Mesothelial cell of epicardium (in vitro differentiated cells): ENCODE measurements around the gene HOXA4. TPM values are rescaled to one million over a fixed set of nuclear protein-coding genes. Genes with fewer than 3 reads are reported as not detected.

ENCODE experiments used
- DNase-seq, 2 experiments: peaks; one replicate each; pipeline ENCODE4 v3.0.0; 2021; ENCODE audit warnings: low spot score in 2 of 2; ENCODE audit not compliant: unreplicated experiment in 2 of 2
- H3K27ac Mint-ChIP-seq: 2 replicates; pipeline ENCODE4 v1.8.0; 2021; ENCODE audit warnings: mixed read lengths
- H3K27me3 Mint-ChIP-seq: 2 replicates; pipeline ENCODE4 v1.8.0; 2021; ENCODE audit warnings: low read depth, mixed read lengths
- H3K36me3 Mint-ChIP-seq: 2 replicates; pipeline ENCODE4 v1.8.0; 2021; ENCODE audit warnings: mixed read lengths
- H3K4me1 Mint-ChIP-seq: 2 replicates; pipeline ENCODE4 v1.8.0; 2021; ENCODE audit warnings: mixed read lengths
- H3K4me3 Mint-ChIP-seq: 2 replicates; pipeline ENCODE4 v1.8.0; 2021; ENCODE audit warnings: mild to moderate bottlenecking, moderate library complexity, mixed read lengths
- H3K9me3 Mint-ChIP-seq: 2 replicates; pipeline ENCODE4 v1.8.0; 2021; ENCODE audit warnings: mixed read lengths
- total RNA-seq: library from RNA; stranded (reverse); gene quantifications from 3 replicates; pipeline ENCODE4 v1.2.1, GENCODE V29; 2021
- TF ChIP-seq, protein P1 (sequence below): fragments of 200-600 bp; sonication (generic); IDR thresholded peaks from one replicate; pipeline ENCODE4 v1.5.0; 2021; ENCODE audit warnings: antibody characterized with exemption; ENCODE audit not compliant: unreplicated experiment

Gene HOXA4
- total RNA-seq, 1 donor from 2014 or later = 55.9 TPM

DNA sequence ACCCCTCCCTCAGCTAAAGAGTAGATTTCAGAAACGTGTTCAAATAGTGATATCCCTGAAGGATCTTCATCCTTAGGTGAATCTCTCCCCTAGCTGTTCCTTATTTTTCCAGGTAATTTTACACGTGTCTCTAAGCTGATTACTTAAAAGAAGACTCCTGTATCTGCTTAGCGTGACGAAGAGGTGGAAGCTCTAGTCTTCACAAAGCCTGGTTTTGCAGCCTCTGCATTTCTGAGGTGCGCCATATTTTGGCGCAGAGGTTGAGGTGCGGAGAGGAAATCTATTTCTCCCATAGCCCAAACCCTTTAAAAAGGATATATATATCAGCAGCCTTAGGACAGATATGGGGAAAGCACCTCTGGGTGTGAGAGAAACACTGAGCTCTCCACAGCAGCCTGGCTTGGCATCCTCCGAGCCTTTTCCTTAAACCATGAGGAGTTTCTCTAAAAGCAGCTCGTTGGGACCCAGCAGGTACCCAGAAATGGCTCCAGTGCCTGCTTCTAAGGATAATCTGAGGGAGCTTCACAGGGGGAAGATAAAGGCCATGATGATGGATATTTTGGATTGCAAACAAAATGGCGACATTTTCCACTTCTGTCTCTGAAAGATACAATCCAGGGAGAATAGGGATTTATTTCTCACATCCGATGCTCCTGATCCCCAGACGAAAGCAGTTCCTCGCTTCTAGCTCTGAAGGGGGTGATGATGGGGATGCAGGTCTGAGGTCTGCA is 25.1 kb downstream of the HOXA4 start:
- Mint-ChIP-seq H3K27me3 (no peaks in the 10 kb centered on the region), H3K9me3 (no peaks in the 10 kb centered on the region), H3K27ac (peak overlapping the region; percentile 100), H3K4me1 (peaks cover 92% of the 10 kb centered on the region), H3K36me3 (peaks cover 8% of the 10 kb centered on the region), H3K4me3 (peak overlapping the region; percentile 98)
- TF ChIP-seq, protein P1, sequence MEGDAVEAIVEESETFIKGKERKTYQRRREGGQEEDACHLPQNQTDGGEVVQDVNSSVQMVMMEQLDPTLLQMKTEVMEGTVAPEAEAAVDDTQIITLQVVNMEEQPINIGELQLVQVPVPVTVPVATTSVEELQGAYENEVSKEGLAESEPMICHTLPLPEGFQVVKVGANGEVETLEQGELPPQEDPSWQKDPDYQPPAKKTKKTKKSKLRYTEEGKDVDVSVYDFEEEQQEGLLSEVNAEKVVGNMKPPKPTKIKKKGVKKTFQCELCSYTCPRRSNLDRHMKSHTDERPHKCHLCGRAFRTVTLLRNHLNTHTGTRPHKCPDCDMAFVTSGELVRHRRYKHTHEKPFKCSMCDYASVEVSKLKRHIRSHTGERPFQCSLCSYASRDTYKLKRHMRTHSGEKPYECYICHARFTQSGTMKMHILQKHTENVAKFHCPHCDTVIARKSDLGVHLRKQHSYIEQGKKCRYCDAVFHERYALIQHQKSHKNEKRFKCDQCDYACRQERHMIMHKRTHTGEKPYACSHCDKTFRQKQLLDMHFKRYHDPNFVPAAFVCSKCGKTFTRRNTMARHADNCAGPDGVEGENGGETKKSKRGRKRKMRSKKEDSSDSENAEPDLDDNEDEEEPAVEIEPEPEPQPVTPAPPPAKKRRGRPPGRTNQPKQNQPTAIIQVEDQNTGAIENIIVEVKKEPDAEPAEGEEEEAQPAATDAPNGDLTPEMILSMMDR = no peak
- DNase-seq = no peak

DNA sequence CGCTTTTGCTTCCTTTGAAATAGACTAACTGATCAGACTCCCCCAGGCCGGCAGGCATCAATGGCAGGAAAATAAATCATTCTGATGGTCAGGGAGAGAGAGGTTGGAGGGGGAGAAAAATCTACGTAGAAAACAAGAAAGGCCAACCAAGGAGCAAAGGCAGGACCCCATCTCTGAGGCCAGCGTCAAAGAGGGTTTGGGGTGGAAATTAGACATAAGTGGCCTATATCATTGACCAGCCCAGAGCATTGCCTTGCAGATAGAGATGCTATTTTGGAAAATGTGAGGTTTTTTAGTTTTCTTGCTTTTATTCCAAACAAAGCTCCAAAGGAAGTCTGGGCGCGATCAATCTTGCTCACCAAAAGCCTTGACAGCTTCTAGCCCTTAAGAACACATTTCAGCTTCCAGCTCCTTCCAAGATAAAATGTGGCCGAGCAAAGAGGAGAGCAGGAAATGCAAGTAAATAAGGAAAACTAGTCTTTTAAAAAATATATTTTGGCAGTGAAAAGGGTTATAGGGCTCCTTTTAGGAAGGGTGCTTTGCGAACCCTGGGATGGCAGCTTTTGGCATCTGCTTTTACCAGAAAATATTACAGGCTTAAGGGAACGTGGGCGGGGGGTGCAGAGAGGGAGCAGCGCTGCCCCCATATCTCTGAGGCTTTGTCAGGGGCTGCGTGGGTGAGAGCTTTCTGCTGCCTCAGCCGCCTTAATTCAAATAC is 26.1 kb downstream of the HOXA4 start:
- DNase-seq = no peak
- peaks cover 93% of the 10 kb centered on the region for H3K4me1 Mint-ChIP-seq
- H3K27ac Mint-ChIP-seq = peak overlapping the region; percentile 100
- H3K4me3 Mint-ChIP-seq = peak overlapping the region; percentile 98
- no peaks in the 10 kb centered on the region for H3K9me3 Mint-ChIP-seq
- H3K27me3 Mint-ChIP-seq = no peaks in the 10 kb centered on the region
- TF ChIP-seq, protein P1 = no peak
- peaks cover 15% of the 10 kb centered on the region for H3K36me3 Mint-ChIP-seq

DNA sequence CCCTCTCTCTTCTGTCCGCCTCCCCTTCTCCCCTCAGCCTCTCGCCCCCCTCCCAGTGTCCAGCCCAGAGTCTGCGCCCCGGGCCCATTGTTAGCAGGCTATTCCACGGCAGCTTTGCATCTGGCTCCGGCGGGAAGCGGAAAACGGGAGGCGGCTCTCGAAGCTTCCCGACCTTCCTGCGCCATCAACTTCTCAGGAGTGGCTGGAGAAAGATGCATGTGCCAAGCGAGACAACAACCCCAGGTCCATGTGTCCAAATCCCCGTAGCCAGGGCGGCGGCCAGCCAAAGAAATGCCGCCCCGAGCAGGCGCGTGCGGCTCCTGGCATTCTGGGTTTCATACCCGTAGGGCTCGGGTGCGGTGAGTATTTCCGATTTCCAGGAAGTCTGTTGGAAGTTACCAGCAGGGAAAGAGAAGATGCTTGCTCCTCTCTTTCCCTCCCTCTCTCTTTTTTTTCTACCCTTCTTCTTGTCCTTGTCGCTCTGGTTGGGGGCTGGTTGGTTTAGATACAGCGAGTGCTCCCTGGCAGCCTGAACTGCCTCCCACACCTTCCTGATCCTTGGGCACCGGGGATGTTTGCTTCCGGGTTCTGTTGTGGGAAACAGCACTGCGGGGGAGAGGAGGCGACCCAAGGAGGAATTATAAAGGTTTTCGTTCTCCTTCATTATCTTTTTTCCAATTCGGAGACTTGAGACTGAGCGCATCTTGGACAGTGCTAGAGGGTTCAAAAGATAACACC is 26.9 kb downstream of the HOXA4 start:
- no peaks in the 10 kb centered on the region for H3K9me3 Mint-ChIP-seq
- peak overlapping the region; percentile 100 for H3K27ac Mint-ChIP-seq
- no peak for DNase-seq
- H3K36me3 Mint-ChIP-seq = peaks cover 20% of the 10 kb centered on the region
- H3K27me3 Mint-ChIP-seq = no peaks in the 10 kb centered on the region
- peak overlapping the region; percentile 98 for H3K4me3 Mint-ChIP-seq
- H3K4me1 Mint-ChIP-seq = peaks cover 93% of the 10 kb centered on the region
- TF ChIP-seq, protein P1 = no peak

DNA sequence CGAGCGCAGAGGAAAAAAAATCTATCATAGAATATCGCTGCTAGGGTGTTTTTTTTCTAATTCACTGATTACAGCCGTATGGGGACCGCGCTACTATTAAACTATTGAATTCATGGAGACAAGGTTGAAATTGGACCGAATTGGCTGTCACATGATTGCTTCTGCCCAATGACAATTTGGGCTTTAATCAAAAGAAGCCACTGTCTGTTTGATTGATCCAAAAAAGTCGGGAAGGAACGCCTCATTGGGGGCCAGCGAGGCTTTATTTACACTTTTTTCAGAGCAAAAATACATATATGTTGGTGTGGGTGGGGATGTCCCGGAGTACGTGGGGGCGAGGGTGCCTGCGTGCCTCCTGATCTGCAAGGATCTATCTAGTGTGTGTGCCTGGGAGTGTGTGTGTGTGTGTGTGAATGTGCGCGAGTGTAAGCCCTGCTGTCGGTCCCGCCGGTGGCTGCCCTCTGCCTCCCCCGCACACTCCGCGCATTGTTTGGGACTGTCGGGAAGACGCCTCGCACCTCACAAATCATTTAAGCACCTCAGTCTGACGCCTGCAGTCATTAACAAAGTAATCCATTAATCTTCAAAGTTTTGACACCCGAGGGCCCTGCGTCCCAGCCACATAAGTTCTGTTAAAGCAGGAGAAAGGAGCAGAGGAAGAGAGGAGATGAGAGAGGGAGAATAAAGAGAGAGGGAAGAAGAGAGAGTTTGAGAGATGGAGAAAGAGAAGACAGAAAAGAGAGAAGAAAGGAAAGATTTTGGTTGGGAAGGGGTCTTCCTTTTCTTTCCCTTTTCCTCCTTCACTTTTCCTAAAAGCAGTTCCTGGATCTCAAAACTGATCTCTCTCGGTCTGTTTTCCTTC is 27.7 kb downstream of the HOXA4 start, which contains the start of gene HOXA2:
Gene HOXA2, minus strand, starts transcription at position 103 of the 862 bp plus-strand sequence. CDS start 183 bp downstream, outside the sequence.
- Mint-ChIP-seq H3K27ac (peak within 1 kb of the TSS; percentile 100), H3K9me3 (no peaks in the 10 kb centered on the region), H3K36me3 (peaks cover 18% of the 10 kb centered on the region), H3K4me1 (peaks cover 88% of the 10 kb centered on the region), H3K27me3 (no peaks in the 10 kb centered on the region), H3K4me3 (peak within 1 kb of the TSS; percentile 98)
- peak in 1 of 2 experiments; percentile 74 for DNase-seq
- TF ChIP-seq, protein P1 = no peak
